IMR-90 (cell line): ENCODE data around the gene POLRMT.

Experiments used
- CTCF ChIP-seq: conservative IDR thresholded peaks from 2 replicates; pipeline ENCODE4 v1.5.1; 2012; ENCODE audit warnings: mild to moderate bottlenecking, low read depth, low read length, improper control_type of control experiment
- RAD21 ChIP-seq: IDR thresholded peaks from 2 replicates; pipeline ENCODE4 v1.6.1; 2012; ENCODE audit warnings: low read length, improper control_type of control experiment

DNA sequence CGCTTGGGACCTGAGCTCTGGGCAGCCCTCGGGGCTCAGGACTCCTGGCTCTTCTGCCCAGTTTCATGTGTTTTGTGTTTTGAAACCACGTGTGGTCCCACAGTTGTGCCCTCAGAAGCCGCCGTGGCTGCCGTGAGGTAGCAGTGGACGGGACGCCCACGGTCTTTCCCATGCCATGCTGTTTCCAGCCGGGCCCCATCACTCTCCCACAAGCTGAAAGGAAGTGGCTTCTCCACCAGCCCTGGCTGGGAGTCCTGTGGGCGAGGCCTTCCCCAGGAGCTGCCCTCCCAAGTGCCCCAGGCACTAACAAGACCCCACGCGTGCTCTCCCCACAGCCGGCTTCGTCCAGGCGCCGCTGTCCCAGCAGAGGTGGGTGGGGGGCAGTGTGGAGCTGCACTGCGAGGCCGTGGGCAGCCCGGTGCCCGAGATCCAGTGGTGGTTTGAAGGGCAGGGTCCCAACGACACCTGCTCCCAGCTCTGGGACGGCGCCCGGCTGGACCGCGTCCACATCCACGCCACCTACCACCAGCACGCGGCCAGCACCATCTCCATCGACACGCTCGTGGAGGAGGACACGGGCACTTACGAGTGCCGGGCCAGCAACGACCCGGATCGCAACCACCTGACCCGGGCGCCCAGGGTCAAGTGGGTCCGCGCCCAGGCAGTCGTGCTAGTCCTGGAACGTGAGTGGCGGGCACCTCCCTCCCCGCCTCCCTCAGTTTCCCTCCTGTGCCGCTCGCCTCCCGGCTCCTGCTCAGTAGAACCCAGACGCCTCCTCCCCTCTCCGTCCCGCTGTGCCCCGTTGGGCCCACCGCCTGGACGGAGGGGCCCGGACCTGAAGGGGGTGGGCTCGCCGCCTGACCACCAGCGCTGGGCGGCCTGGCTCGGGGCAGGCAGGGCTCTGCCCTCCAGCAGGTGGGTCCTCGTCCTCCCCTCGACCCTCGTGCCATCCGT, 55.6 kb downstream of the POLRMT start:
- TF ChIP-seq RAD21 (no peak), CTCF (no peak)
